Occipital lobe (tissue), 3 donors: ENCODE measurements around the gene KRTAP1-3. TPM values are rescaled to one million over a fixed set of nuclear protein-coding genes. Genes with fewer than 3 reads are reported as not detected.
"Not testable (repeated sequence)": the region's sequence is repeated elsewhere in the genome, so short reads cannot be mapped to it uniquely, and the experiment has no call there.

Experiments
- DNase-seq: peaks from one replicate; lab custom pipeline; 2025; lab: John Stamatoyannopoulos, UW
- small RNA-seq: library from RNA; depleted of rRNA; stranded (forward); fragments of <200 nt; gene quantifications from one replicate; pipeline ENCODE3, GENCODE V24; 2014
- total RNA-seq: library from RNA; depleted of rRNA; stranded (reverse); fragments of >200 nt; gene quantifications from one replicate; pipeline ENCODE4 v1.2.3, GENCODE V29; 2014

KRTAP1-3 gene
- total RNA-seq, 1 donor from 2014 or later = not detected

- DNase-seq = no peak
These were observed 22.2 kb downstream of the KRTAP1-3 start for GRCh38 chr17:41012326-41013120.

- DNase-seq = no peak
These were observed 24.2 kb downstream of the KRTAP1-3 start for GRCh38 chr17:41010441-41010840.

- no peak for DNase-seq
These were observed 24.7 kb downstream of the KRTAP1-3 start for GRCh38 chr17:41009936-41010335.

- no peak for DNase-seq
These were observed 25.3 kb downstream of the KRTAP1-3 start for GRCh38 chr17:41009301-41009760.

GRCh38 chr17:41008811-41009210 is 25.9 kb downstream of the KRTAP1-3 start, which contains the start of gene KRTAP3-1:
Gene KRTAP3-1 (minus strand): TSS chr17:41009128. CDS start chr17:41009074, 54 bp downstream.
- no peak for DNase-seq

- DNase-seq = no peak
These were observed 30.3 kb downstream of the KRTAP1-3 start for GRCh38 chr17:41004397-41004796.

- no peak for DNase-seq
These were observed 30.7 kb downstream of the KRTAP1-3 start for GRCh38 chr17:41003926-41004325.

- no peak for DNase-seq
These were observed 31.9 kb downstream of the KRTAP1-3 start for GRCh38 chr17:41002814-41003213.

- no peak for DNase-seq
These were observed 32.9 kb downstream of the KRTAP1-3 start for GRCh38 chr17:41001795-41002194.

- DNase-seq = not testable (repeated sequence)
These were observed 35.1 kb downstream of the KRTAP1-3 start, which contains the start of gene KRTAP3-2 for GRCh38 chr17:40999563-40999962. Gene KRTAP3-2 (minus strand): TSS chr17:40999906. CDS start chr17:40999853, 53 bp downstream.

- no peak for DNase-seq
These were observed 37.3 kb downstream of the KRTAP1-3 start for GRCh38 chr17:40997361-40997760.

GRCh38 chr17:40996829-40997228 is 37.8 kb downstream of the KRTAP1-3 start:
- DNase-seq = no peak

GRCh38 chr17:40995116-40995515 is 39.6 kb downstream of the KRTAP1-3 start:
- DNase-seq = no peak

- DNase-seq = no peak
These were observed 40.8 kb downstream of the KRTAP1-3 start, which contains the start of gene KRTAP3-3 for GRCh38 chr17:40993839-40994238. Gene KRTAP3-3 (minus strand): TSS chr17:40994164. CDS start chr17:40994097, 67 bp downstream.

GRCh38 chr17:40993084-40993483 is 41.6 kb downstream of the KRTAP1-3 start:
- no peak for DNase-seq

GRCh38 chr17:40992666-40993065 is 42.0 kb downstream of the KRTAP1-3 start:
- DNase-seq = no peak

- no peak for DNase-seq
These were observed 47.8 kb downstream of the KRTAP1-3 start for GRCh38 chr17:40986920-40987319.

GRCh38 chr17:40984226-40984625 is 50.4 kb downstream of the KRTAP1-3 start, which contains the start of gene KRT40:
Gene KRT40 (minus strand): TSS chr17:40984326. CDS start chr17:40984273, 53 bp downstream.
- no peak for DNase-seq

Small RNAs within 50 kb of the gene (small RNA-seq; reads per million reads assigned to genes)
- not detected for gene KRTAP3-4P

Other genes starting within 250 kb of the KRTAP1-3 start
- gene KRT28, start 234.9 kb downstream of the KRTAP1-3 start, total RNA-seq = not detected
- 1.9 TPM for gene KRT10, start 212.3 kb downstream of the KRTAP1-3 start, total RNA-seq
- gene KRT12, start 167.7 kb downstream of the KRTAP1-3 start, total RNA-seq = not detected
- not detected for gene KRT20, start 149.6 kb downstream of the KRTAP1-3 start, total RNA-seq
- gene KRT23, start 97.2 kb downstream of the KRTAP1-3 start, total RNA-seq = 0.16 TPM
- gene KRT39, start 67.9 kb downstream of the KRTAP1-3 start, total RNA-seq = not detected
- not detected for gene KRT40, start 50.5 kb downstream of the KRTAP1-3 start, total RNA-seq
- gene KRTAP3-3, start 40.7 kb downstream of the KRTAP1-3 start, total RNA-seq = not detected
- not detected for gene KRTAP3-2, start 35.0 kb downstream of the KRTAP1-3 start, total RNA-seq
- not detected for gene KRTAP3-1, start 25.7 kb downstream of the KRTAP1-3 start, total RNA-seq
- gene KRTAP1-5, start 7.7 kb downstream of the KRTAP1-3 start, total RNA-seq = not detected
- gene KRTAP1-4, start 4.7 kb downstream of the KRTAP1-3 start, total RNA-seq = not detected
- not detected for gene KRTAP1-1, start 6.6 kb upstream of the KRTAP1-3 start, total RNA-seq
- gene KRTAP2-1, start 12.4 kb upstream of the KRTAP1-3 start, total RNA-seq = not detected
- gene KRTAP2-2, start 20.4 kb upstream of the KRTAP1-3 start, total RNA-seq = not detected
- gene KRTAP2-3, start 25.2 kb upstream of the KRTAP1-3 start, total RNA-seq = not detected
- gene KRTAP2-4, start 31.0 kb upstream of the KRTAP1-3 start, total RNA-seq = not detected
- not detected for gene KRTAP4-7, start 49.3 kb upstream of the KRTAP1-3 start, total RNA-seq
- not detected for gene KRTAP4-8, start 63.3 kb upstream of the KRTAP1-3 start, total RNA-seq
- not detected for gene KRTAP4-16, start 67.3 kb upstream of the KRTAP1-3 start, total RNA-seq
- not detected for gene KRTAP4-9, start 70.5 kb upstream of the KRTAP1-3 start, total RNA-seq
- not detected for gene KRTAP4-11, start 83.5 kb upstream of the KRTAP1-3 start, total RNA-seq
- not detected for gene KRTAP4-12, start 89.3 kb upstream of the KRTAP1-3 start, total RNA-seq
- gene KRTAP4-6, start 105.7 kb upstream of the KRTAP1-3 start, total RNA-seq = not detected
- not detected for gene KRTAP4-5, start 115.0 kb upstream of the KRTAP1-3 start, total RNA-seq
- gene KRTAP4-4, start 125.9 kb upstream of the KRTAP1-3 start, total RNA-seq = not detected
- not detected for gene KRTAP4-3, start 133.3 kb upstream of the KRTAP1-3 start, total RNA-seq
- not detected for gene KRTAP4-2, start 143.3 kb upstream of the KRTAP1-3 start, total RNA-seq
- not detected for gene KRTAP4-1, start 150.0 kb upstream of the KRTAP1-3 start, total RNA-seq
- not detected for gene KRTAP9-1, start 155.0 kb upstream of the KRTAP1-3 start, total RNA-seq
- gene KRTAP9-2, start 191.8 kb upstream of the KRTAP1-3 start, total RNA-seq = not detected
- not detected for gene KRTAP9-3, start 197.6 kb upstream of the KRTAP1-3 start, total RNA-seq
- gene KRTAP9-8, start 203.1 kb upstream of the KRTAP1-3 start, total RNA-seq = not detected
- gene KRTAP9-4, start 214.8 kb upstream of the KRTAP1-3 start, total RNA-seq = not detected
- gene KRTAP9-9, start 220.5 kb upstream of the KRTAP1-3 start, total RNA-seq = not detected
- gene KRTAP9-6, start 230.5 kb upstream of the KRTAP1-3 start, total RNA-seq = not detected
- not detected for gene KRTAP9-7, start 240.8 kb upstream of the KRTAP1-3 start, total RNA-seq